ENCODE data around the gene DHX15. TPM values are rescaled to one million over a fixed set of nuclear protein-coding genes. Genes with fewer than 3 reads are reported as not detected.

DHX15 gene
- total RNA-seq, 1 experiment from 2014 or later: 287 TPM

- H3T11ph ChIP-seq (ENCODE audit: low read length): no peak overlapping the region
- H3K79me2 ChIP-seq (ENCODE audit: insufficient read depth, low read length): no peaks in the 10 kb centered on the region; the same call in 1 of the 2 replicates
- H3K27me3 Mint-ChIP-seq (ENCODE audit: low read depth): no peaks in the 10 kb centered on the region
- peak overlapping the region in 2 of 3 experiments; percentile 3 to 16; a peak in 1 of 7 replicates for H3K27ac Mint-ChIP-seq
- no peak overlapping the region for H2AK5ac ChIP-seq (ENCODE audit: insufficient read length, low read length)
- no peak overlapping the region for H3K18ac ChIP-seq (ENCODE audit: insufficient read length, low read depth, low read length)
- H3K27me3 ChIP-seq (ENCODE audit: insufficient read depth, low read length): no peaks in the 10 kb centered on the region
- no peaks in the 10 kb centered on the region for H4K20me1 ChIP-seq (ENCODE audit: control insufficient read depth, insufficient read depth, insufficient read length)
- H3K36me3 Mint-ChIP-seq (ENCODE audit: insufficient read depth in 1 of 3, low read depth in 3 of 3): peaks cover 41 to 90% (median 81%) of the 10 kb centered on the region in 3 experiments
- H3K56ac ChIP-seq (ENCODE audit: insufficient read length, low read depth, low read length): no peak overlapping the region
- H4K5ac ChIP-seq (ENCODE audit: insufficient read length, low read depth, low read length): no peak overlapping the region
- H3K79me1 ChIP-seq (ENCODE audit: insufficient read depth, low read depth, low read length, poor library complexity, severe bottlenecking): no peaks in the 10 kb centered on the region
- WGBS (ENCODE audit: extremely low coverage, insufficient read length, low lambda C conversion rate): no CpG with 5 or more reads among the region's 2 CpGs
- no peak overlapping the region for H3K4me2 ChIP-seq (ENCODE audit: insufficient read depth, insufficient read length, low read length)
- no peaks in the 10 kb centered on the region for H3K9me3 Mint-ChIP-seq
- no peak for DNase-seq
- no peak overlapping the region for H2BK12ac ChIP-seq (ENCODE audit: insufficient read length, low read depth, low read length)
- H3K23ac ChIP-seq (ENCODE audit: insufficient read length, low read depth, low read length): no peak overlapping the region
- no peak overlapping the region for H3K4me3 Mint-ChIP-seq
- no peak overlapping the region for H3K9ac ChIP-seq (ENCODE audit: extremely low read depth, insufficient read length, low read length)
- TF ChIP-seq, protein P1, sequence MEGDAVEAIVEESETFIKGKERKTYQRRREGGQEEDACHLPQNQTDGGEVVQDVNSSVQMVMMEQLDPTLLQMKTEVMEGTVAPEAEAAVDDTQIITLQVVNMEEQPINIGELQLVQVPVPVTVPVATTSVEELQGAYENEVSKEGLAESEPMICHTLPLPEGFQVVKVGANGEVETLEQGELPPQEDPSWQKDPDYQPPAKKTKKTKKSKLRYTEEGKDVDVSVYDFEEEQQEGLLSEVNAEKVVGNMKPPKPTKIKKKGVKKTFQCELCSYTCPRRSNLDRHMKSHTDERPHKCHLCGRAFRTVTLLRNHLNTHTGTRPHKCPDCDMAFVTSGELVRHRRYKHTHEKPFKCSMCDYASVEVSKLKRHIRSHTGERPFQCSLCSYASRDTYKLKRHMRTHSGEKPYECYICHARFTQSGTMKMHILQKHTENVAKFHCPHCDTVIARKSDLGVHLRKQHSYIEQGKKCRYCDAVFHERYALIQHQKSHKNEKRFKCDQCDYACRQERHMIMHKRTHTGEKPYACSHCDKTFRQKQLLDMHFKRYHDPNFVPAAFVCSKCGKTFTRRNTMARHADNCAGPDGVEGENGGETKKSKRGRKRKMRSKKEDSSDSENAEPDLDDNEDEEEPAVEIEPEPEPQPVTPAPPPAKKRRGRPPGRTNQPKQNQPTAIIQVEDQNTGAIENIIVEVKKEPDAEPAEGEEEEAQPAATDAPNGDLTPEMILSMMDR (conservative IDR thresholded peaks at IDR 0.05): no peak
- H2AFZ ChIP-seq (ENCODE audit: low read length): no peak overlapping the region
- no peaks in the 10 kb centered on the region for H3K4me1 ChIP-seq (ENCODE audit: insufficient read depth, low read length)
- H3K9me3 ChIP-seq (ENCODE audit: control insufficient read depth, low read depth, low read length): no peaks in the 10 kb centered on the region
- no peak overlapping the region for H4K8ac ChIP-seq (replicated peaks; ENCODE audit: insufficient read length, low read depth, low read length)
- no peak overlapping the region for H3K14ac ChIP-seq (ENCODE audit: insufficient read depth, low read length)
- no peak overlapping the region for H2BK120ac ChIP-seq (ENCODE audit: low read depth, low read length, poor library complexity, severe bottlenecking)
- H3K4ac ChIP-seq (ENCODE audit: low read depth, low read length): no peak overlapping the region
- no peaks in the 10 kb centered on the region for H3K23me2 ChIP-seq (ENCODE audit: insufficient read length, low read depth, low read length, poor library complexity, severe bottlenecking)
- H3K27ac ChIP-seq (ENCODE audit: insufficient read length, low read depth, low read length): no peak overlapping the region
- peaks cover 3 to 6% of the 10 kb centered on the region in 2 experiments; a peak in 3 of 4 replicates for H3K4me1 Mint-ChIP-seq
- H4K91ac ChIP-seq (ENCODE audit: insufficient read length, low read depth, low read length): no peak overlapping the region
- H2BK5ac ChIP-seq (ENCODE audit: insufficient read length, low read length): no peak overlapping the region
- no peak overlapping the region for H2BK15ac ChIP-seq (ENCODE audit: low read depth, low read length)
- no peak overlapping the region for H2BK20ac ChIP-seq (ENCODE audit: low read depth, low read length, poor library complexity, severe bottlenecking)
Observed at GRCh38 chr4:24529555-24529954, 54.8 kb downstream of the DHX15 start.
